ENCODE measurements around the gene CFAP157.

DNA sequence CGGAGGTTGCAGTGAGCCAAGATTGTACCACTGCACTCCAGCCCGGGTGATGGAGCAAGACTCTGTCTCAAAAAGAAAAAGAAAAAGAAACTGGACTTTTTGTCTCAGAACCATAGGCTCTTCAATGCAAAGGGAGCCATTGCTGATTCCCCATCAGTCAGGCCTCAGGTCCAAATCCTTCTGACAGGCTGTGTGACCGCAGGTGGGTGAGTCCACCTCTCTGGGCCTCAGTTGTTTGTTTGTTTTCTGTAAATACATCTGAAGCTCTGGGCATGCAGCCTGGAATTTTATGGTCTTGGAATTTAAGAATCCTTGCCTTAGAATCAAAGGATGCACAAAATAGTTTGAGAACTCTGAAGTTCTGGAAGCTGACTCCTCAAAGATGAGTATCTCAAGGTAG, 49.4 kb downstream of the CFAP157 start:
- TF ChIP-seq TAF1 (IDR thresholded peaks at IDR 0.05; ENCODE audit: low read depth, low read length) (no peak), POLR2A (IDR thresholded peaks at IDR 0.05; ENCODE audit: low read depth, low read length) (no peak), SPI1 (IDR thresholded peaks at IDR 0.05; ENCODE audit: low read depth, low read length) (no peak), POLR2AphosphoS5 (IDR thresholded peaks at IDR 0.05; ENCODE audit: low read depth, low read length) (no peak), POU2F2 (IDR thresholded peaks at IDR 0.05; ENCODE audit: low read depth, low read length) (no peak)

Measured in GM12891 (cell line).